MM.1S (cell line): ENCODE measurements around the gene DYNC1I2.
"Not testable (repeated sequence)": the region's sequence is repeated elsewhere in the genome, so short reads cannot be mapped to it uniquely, and the experiment has no call there.

Experiments used
- DNase-seq: peaks from one replicate; pipeline ENCODE4 v3.0.0-alpha.2; 2015
- H2AFZ ChIP-seq: fragments of 300-600 bp; sonication (generic); 2 replicates; pipeline ENCODE4 v1.6.0; 2016; ENCODE audit warnings: antibody characterized with exemption, low read length
- H3F3A ChIP-seq: fragments of 300-600 bp; sonication (generic); 2 replicates; pipeline ENCODE4 v1.6.1; 2016; ENCODE audit warnings: mild to moderate bottlenecking, antibody characterized with exemption, low read length, moderate library complexity, mixed read lengths; ENCODE audit not compliant: insufficient read depth
- H3K27ac ChIP-seq: fragments of 300-600 bp; sonication (generic); 2 replicates; pipeline ENCODE4 v1.5.1; 2016; ENCODE audit warnings: mild to moderate bottlenecking, low read length
- H3K27me3 ChIP-seq: fragments of 300-600 bp; sonication (generic); replicated peaks from 2 replicates; pipeline ENCODE4 v1.6.0; 2016; ENCODE audit warnings: low read length; ENCODE audit not compliant: insufficient read depth
- H3K36me3 ChIP-seq: fragments of 300-600 bp; sonication (generic); replicated peaks from 2 replicates; pipeline ENCODE4 v1.6.1; 2016; ENCODE audit warnings: mild to moderate bottlenecking, low read length, mixed read lengths; ENCODE audit not compliant: insufficient read depth
- H3K4me1 ChIP-seq: fragments of 300-600 bp; sonication (generic); 2 replicates; pipeline ENCODE4 v1.6.1; 2016; ENCODE audit warnings: low read length, mixed read lengths
- H3K4me2 ChIP-seq: fragments of 300-600 bp; sonication (generic); 2 replicates; pipeline ENCODE4 v1.6.0; 2016; ENCODE audit warnings: low read depth, low read length
- H3K4me3 ChIP-seq: fragments of 300-600 bp; sonication (generic); 2 replicates; pipeline ENCODE4 v1.5.1; 2016; ENCODE audit warnings: low read length, mixed read lengths
- H3K79me2 ChIP-seq: fragments of 300-600 bp; sonication (generic); 2 replicates; pipeline ENCODE4 v1.6.1; 2016; ENCODE audit warnings: mixed run types, low read length, mixed read lengths
- H3K9ac ChIP-seq: fragments of 300-600 bp; sonication (generic); 2 replicates; pipeline ENCODE4 v1.6.1; 2016; ENCODE audit warnings: low read length, mixed read lengths
- H3K9me2 ChIP-seq: fragments of 300-600 bp; sonication (generic); replicated peaks from 2 replicates; pipeline ENCODE4 v1.6.1; 2016; ENCODE audit warnings: mild to moderate bottlenecking, low read length, mixed read lengths; ENCODE audit not compliant: insufficient read depth
- H3K9me3 ChIP-seq: fragments of 300-600 bp; sonication (generic); replicated peaks from 2 replicates; pipeline ENCODE4 v1.6.1; 2016; ENCODE audit warnings: mild to moderate bottlenecking, low read length, mixed read lengths; ENCODE audit not compliant: insufficient read depth
- H4K20me1 ChIP-seq: fragments of 300-600 bp; sonication (generic); 2 replicates; pipeline ENCODE4 v1.6.1; 2016; ENCODE audit warnings: mild to moderate bottlenecking, low read length, moderate library complexity, mixed read lengths; ENCODE audit not compliant: insufficient read depth
- CTCF ChIP-seq: fragments of 300-600 bp; sonication (generic); IDR thresholded peaks from 2 replicates; pipeline ENCODE4 v1.5.1; 2016; ENCODE audit warnings: antibody characterized with exemption, low read length, mixed read lengths
- EZH2 ChIP-seq: fragments of 300-600 bp; sonication (generic); optimal IDR thresholded peaks from 2 replicates; pipeline ENCODE3; 2017; ENCODE audit warnings: low read depth, mild to moderate bottlenecking, antibody characterized with exemption, low read length, mixed read lengths
- EZH2phosphoT487 ChIP-seq: fragments of 300-600 bp; sonication (generic); IDR thresholded peaks from 2 replicates; pipeline ENCODE4 v1.6.1; 2018; ENCODE audit warnings: antibody characterized with exemption, low read length

DYNC1I2 gene

DNA sequence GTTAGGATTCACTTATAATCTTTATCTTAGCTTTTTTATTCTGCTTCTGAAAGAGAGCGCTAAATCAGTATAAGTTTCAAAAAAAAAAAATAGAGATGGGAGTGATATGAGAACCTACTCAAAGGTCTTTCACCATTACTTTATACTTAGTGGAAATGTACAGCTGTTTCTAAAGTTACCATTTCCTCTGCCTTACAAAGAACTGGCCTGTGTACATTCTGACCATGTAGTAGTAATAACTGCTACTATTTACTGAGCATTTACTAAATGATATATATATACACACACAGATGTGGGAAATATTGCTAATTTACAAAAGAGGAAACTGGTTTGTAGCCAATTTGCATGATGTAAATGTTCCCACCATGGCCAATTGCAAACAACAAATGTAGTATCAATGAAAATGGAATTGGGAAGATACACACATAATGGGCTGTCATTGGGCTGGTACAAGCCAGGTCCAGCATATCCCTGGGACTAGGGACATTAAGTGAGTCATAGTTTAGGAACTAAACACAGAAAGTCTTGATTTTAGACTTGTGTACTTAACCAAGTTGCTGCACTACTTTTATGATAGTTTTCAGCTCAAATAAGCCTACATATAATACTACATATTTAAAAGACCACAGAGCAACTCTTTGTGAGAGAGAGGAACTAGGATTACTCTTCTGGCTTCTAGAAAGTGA, 67.1 kb downstream of the DYNC1I2 start:
- Histone ChIP-seq H3K9me2 (no peaks in the 10 kb centered on the region), H3F3A (no peaks in the 10 kb centered on the region), H3K36me3 (no peaks in the 10 kb centered on the region), H3K27ac (no peak overlapping the region), H4K20me1 (no peaks in the 10 kb centered on the region), H3K4me1 (no peaks in the 10 kb centered on the region), H3K79me2 (no peaks in the 10 kb centered on the region), H3K4me3 (no peak overlapping the region), H3K9me3 (no peaks in the 10 kb centered on the region), H2AFZ (no peak overlapping the region), H3K4me2 (no peak overlapping the region), H3K27me3 (no peaks in the 10 kb centered on the region), H3K9ac (no peak overlapping the region)
- no peak for TF ChIP-seq EZH2phosphoT487
- TF ChIP-seq EZH2, result no peak
- TF ChIP-seq CTCF, result no peak
- no peak for DNase-seq

GRCh38 chr2:171758762-171759161, 71.5 kb downstream of the DYNC1I2 start:
- H3K36me3 ChIP-seq, H3K4me2 ChIP-seq, H3K4me1 ChIP-seq, H2AFZ ChIP-seq, H3K4me3 ChIP-seq, H3F3A ChIP-seq, H3K79me2 ChIP-seq, H3K9ac ChIP-seq, H3K27ac ChIP-seq, H3K27me3 ChIP-seq, H3K9me2 ChIP-seq, DNase-seq, H4K20me1 ChIP-seq, H3K9me3 ChIP-seq: not testable (repeated sequence)

GRCh38 chr2:171761176-171761575, 73.9 kb downstream of the DYNC1I2 start:
- DNase-seq, H3F3A ChIP-seq, H2AFZ ChIP-seq, H3K79me2 ChIP-seq, H3K9me2 ChIP-seq, H3K4me3 ChIP-seq, H3K4me2 ChIP-seq, H3K4me1 ChIP-seq, H3K27me3 ChIP-seq, H3K36me3 ChIP-seq, H3K9ac ChIP-seq, H3K9me3 ChIP-seq, H3K27ac ChIP-seq, H4K20me1 ChIP-seq: not testable (repeated sequence)

- no peaks in the 10 kb centered on the region for H3K4me1 ChIP-seq
- H3K79me2 ChIP-seq, result no peaks in the 10 kb centered on the region
- no peaks in the 10 kb centered on the region for H3K9me3 ChIP-seq
- DNase-seq, result no peak
- no peaks in the 10 kb centered on the region for H4K20me1 ChIP-seq
- H3K9ac ChIP-seq, result no peak overlapping the region
- H3K36me3 ChIP-seq, result no peaks in the 10 kb centered on the region
- no peak overlapping the region for H3K4me3 ChIP-seq
- H3K9me2 ChIP-seq, result no peaks in the 10 kb centered on the region
- TF ChIP-seq EZH2phosphoT487 (no peak), EZH2 (no peak), CTCF (no peak)
- no peaks in the 10 kb centered on the region for H3F3A ChIP-seq
- no peak overlapping the region for H2AFZ ChIP-seq
- H3K4me2 ChIP-seq, result no peak overlapping the region
- H3K27ac ChIP-seq, result no peak overlapping the region
- no peaks in the 10 kb centered on the region for H3K27me3 ChIP-seq
Measured at GRCh38 chr2:171762879-171763573, 75.8 kb downstream of the DYNC1I2 start.
